ENCODE data around the gene UBTD2.

DNA sequence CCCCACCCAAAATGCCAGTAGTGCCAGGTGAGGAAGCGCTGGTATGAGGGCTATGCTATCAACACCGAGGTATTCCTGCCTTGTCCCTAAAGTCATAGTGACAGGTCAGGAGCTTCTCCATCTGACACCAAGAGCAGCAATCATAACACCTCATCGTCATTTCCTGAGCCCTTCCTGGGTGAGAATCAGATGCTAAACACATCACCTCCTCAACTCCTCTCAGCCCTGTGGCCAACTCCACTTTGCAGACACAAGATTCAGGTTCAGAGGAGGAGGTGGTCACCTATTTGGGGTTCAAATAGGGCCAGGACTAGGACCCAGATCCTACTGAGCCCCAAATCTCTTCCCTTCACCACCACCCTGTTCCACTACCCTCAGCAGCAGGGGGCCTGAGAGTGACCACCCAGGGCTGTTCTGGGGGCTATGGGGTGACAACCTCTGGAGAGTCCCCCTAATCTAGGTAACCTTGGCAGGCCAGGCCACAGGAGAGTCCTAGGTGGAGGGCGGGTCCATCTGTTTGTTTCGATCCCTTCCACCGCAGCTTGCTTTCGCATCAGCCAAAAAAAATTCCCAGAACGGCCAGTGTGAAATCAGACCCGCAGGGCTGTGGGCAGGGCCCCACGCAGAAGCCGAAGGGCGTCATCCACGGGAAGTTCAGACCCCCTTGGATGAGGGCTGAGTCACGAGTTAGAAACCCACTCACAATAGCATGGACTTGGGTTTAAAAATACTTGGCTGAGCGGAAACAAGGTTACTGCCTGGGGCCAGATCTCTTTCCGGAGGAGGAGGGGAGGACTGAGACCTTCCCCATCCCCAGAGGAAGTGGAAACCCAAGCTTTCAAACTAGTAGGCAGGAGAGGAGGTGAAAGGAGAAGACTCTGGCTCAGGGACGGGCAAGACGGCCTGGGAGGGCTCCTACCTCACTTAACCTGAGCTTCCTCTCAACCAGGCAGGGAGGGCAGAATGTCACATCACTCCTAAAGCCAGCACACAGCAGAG, 104.3 kb downstream of the UBTD2 start:
- TF ChIP-seq POLR2A (IDR thresholded peaks at IDR 0.05; ENCODE audit: low read length) (no peak), GATA1 (IDR thresholded peaks at IDR 0.05; ENCODE audit: low read depth, low read length) (no peak)

All from erythroblast (primary cell).